ENCODE data around the gene NUP214.
"Not testable (repeated sequence)": the region's sequence is repeated elsewhere in the genome, so short reads cannot be mapped to it uniquely, and the experiment has no call there.

DNA sequence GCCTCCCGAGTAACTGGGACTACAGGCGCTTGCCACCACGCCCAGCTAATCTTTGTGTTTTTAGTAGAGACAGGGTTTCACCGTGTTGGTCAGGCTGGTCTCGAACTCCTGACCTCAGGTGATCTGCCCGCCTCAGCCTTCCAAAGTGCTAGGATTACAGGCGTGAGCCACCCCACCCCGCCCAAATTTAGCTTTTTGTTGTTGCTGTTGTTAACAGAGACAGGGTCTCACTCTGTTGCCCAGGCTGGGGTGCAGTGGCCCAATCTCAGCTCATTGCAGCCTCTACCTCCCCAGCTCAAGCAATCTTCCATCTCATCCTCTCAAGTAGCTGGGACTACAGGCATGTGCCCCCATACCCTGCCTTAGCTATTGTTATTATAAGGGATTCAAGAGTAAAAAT lies 25.5 kb upstream of the NUP214 start:
- TF ChIP-seq, protein P1, sequence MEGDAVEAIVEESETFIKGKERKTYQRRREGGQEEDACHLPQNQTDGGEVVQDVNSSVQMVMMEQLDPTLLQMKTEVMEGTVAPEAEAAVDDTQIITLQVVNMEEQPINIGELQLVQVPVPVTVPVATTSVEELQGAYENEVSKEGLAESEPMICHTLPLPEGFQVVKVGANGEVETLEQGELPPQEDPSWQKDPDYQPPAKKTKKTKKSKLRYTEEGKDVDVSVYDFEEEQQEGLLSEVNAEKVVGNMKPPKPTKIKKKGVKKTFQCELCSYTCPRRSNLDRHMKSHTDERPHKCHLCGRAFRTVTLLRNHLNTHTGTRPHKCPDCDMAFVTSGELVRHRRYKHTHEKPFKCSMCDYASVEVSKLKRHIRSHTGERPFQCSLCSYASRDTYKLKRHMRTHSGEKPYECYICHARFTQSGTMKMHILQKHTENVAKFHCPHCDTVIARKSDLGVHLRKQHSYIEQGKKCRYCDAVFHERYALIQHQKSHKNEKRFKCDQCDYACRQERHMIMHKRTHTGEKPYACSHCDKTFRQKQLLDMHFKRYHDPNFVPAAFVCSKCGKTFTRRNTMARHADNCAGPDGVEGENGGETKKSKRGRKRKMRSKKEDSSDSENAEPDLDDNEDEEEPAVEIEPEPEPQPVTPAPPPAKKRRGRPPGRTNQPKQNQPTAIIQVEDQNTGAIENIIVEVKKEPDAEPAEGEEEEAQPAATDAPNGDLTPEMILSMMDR (conservative IDR thresholded peaks at IDR 0.05; ENCODE audit: low read length), result not testable (repeated sequence)
- not testable (repeated sequence) for TF ChIP-seq EZH2phosphoT487 (IDR thresholded peaks at IDR 0.05; ENCODE audit: borderline replicate concordance, low read depth, low read length)

Measured in OCI-LY7 (cell line).